ENCODE results near the gene BNC2. TPM values are rescaled to one million over a fixed set of nuclear protein-coding genes. Genes with fewer than 3 reads are reported as not detected.

BNC2 gene
- total RNA-seq, 1 donor from 2014 or later, result 52.0 TPM

GRCh38 chr9:16715404-16715803 is 155.1 kb downstream of the BNC2 start:
- no peak for DNase-seq (ENCODE audit: low spot score)

- DNase-seq (ENCODE audit: low spot score), result no peak
Observed at GRCh38 chr9:16712787-16713186, 157.7 kb downstream of the BNC2 start.

GRCh38 chr9:16710888-16711287 is 159.6 kb downstream of the BNC2 start:
- DNase-seq (ENCODE audit: low spot score), result no peak

GRCh38 chr9:16709924-16710323 is 160.5 kb downstream of the BNC2 start:
- no peak for DNase-seq (ENCODE audit: low spot score)

GRCh38 chr9:16708656-16709435 is 161.6 kb downstream of the BNC2 start:
- no peak for DNase-seq (ENCODE audit: low spot score)

- DNase-seq (ENCODE audit: low spot score), result peak; percentile 77
Observed at GRCh38 chr9:16705111-16705604, 165.3 kb downstream of the BNC2 start.

GRCh38 chr9:16704116-16705110 is 166.1 kb downstream of the BNC2 start:
- peak; percentile 56 for DNase-seq (ENCODE audit: low spot score)

GRCh38 chr9:16701347-16701746 is 169.1 kb downstream of the BNC2 start:
- no peak for DNase-seq (ENCODE audit: low spot score)

GRCh38 chr9:16693616-16694015 is 176.9 kb downstream of the BNC2 start:
- no peak for DNase-seq (ENCODE audit: low spot score)

GRCh38 chr9:16690628-16691027 is 179.8 kb downstream of the BNC2 start:
- no peak for DNase-seq (ENCODE audit: low spot score)

GRCh38 chr9:16690205-16690604 is 180.3 kb downstream of the BNC2 start:
- no peak for DNase-seq (ENCODE audit: low spot score)

- DNase-seq (ENCODE audit: low spot score), result peak; percentile 50
Observed at GRCh38 chr9:16689351-16689938, 181.0 kb downstream of the BNC2 start.

- no peak for DNase-seq (ENCODE audit: low spot score)
Observed at GRCh38 chr9:16688814-16689213, 181.7 kb downstream of the BNC2 start.

GRCh38 chr9:16687678-16688369 is 182.6 kb downstream of the BNC2 start:
- no peak for DNase-seq (ENCODE audit: low spot score)

GRCh38 chr9:16683326-16683725 is 187.1 kb downstream of the BNC2 start:
- no peak for DNase-seq (ENCODE audit: low spot score)

- no peak for DNase-seq (ENCODE audit: low spot score)
Observed at GRCh38 chr9:16682273-16682672, 188.2 kb downstream of the BNC2 start.

GRCh38 chr9:16681652-16681987 is 188.8 kb downstream of the BNC2 start:
- no peak for DNase-seq (ENCODE audit: low spot score)

- no peak for DNase-seq (ENCODE audit: low spot score)
Observed at GRCh38 chr9:16680975-16681651, 189.4 kb downstream of the BNC2 start.

- no peak for DNase-seq (ENCODE audit: low spot score)
Observed at GRCh38 chr9:16680541-16680940, 189.9 kb downstream of the BNC2 start.

- no peak for DNase-seq (ENCODE audit: low spot score)
Observed at GRCh38 chr9:16679327-16679821, 191.1 kb downstream of the BNC2 start.

GRCh38 chr9:16676519-16676918 is 194.0 kb downstream of the BNC2 start:
- DNase-seq (ENCODE audit: low spot score), result no peak

Measured in mucosa of gallbladder (tissue), 1 donor.